ENCODE measurements around the gene HLF. TPM values are rescaled to one million over a fixed set of nuclear protein-coding genes. Genes with fewer than 3 reads are reported as not detected.

The HLF gene
- total RNA-seq, 2 donors from 2014 or later, result 26.5 to 34.9 TPM

GRCh38 chr17:55332296-55333041, 67.7 kb downstream of the HLF start:
- no peaks in the 10 kb centered on the region for H3K9me3 ChIP-seq
- H3K36me3 ChIP-seq, result no peaks in the 10 kb centered on the region
- no peak overlapping the region for H3K4me3 ChIP-seq
- intact Hi-C loops (cut with DNase I), result no loop called here
- no peak overlapping the region for H3K27ac ChIP-seq
- DNase-seq (ENCODE audit: low spot score), result no peak
- no peaks in the 10 kb centered on the region for H3K27me3 ChIP-seq (replicated peaks; ENCODE audit: insufficient read depth)
- WGBS, result 86% methylated on average over 15 of the region's 15 CpGs
- H3K4me1 ChIP-seq (replicated peaks), result no peaks in the 10 kb centered on the region
- TF ChIP-seq POLR2AphosphoS5 (IDR thresholded peaks at IDR 0.05) (no peak), POLR2A (IDR thresholded peaks at IDR 0.05) (no peak)
- TF ChIP-seq, protein P1, sequence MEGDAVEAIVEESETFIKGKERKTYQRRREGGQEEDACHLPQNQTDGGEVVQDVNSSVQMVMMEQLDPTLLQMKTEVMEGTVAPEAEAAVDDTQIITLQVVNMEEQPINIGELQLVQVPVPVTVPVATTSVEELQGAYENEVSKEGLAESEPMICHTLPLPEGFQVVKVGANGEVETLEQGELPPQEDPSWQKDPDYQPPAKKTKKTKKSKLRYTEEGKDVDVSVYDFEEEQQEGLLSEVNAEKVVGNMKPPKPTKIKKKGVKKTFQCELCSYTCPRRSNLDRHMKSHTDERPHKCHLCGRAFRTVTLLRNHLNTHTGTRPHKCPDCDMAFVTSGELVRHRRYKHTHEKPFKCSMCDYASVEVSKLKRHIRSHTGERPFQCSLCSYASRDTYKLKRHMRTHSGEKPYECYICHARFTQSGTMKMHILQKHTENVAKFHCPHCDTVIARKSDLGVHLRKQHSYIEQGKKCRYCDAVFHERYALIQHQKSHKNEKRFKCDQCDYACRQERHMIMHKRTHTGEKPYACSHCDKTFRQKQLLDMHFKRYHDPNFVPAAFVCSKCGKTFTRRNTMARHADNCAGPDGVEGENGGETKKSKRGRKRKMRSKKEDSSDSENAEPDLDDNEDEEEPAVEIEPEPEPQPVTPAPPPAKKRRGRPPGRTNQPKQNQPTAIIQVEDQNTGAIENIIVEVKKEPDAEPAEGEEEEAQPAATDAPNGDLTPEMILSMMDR (IDR thresholded peaks at IDR 0.05), result no peak

- no peak for DNase-seq (ENCODE audit: low spot score)
- 64% methylated on average over 4 of the region's 4 CpGs for whole genome bisulfite sequencing
- intact Hi-C loops (cut with DNase I), result no loop called here
These were observed 69.5 kb downstream of the HLF start for GRCh38 chr17:55334285-55334684.

DNA sequence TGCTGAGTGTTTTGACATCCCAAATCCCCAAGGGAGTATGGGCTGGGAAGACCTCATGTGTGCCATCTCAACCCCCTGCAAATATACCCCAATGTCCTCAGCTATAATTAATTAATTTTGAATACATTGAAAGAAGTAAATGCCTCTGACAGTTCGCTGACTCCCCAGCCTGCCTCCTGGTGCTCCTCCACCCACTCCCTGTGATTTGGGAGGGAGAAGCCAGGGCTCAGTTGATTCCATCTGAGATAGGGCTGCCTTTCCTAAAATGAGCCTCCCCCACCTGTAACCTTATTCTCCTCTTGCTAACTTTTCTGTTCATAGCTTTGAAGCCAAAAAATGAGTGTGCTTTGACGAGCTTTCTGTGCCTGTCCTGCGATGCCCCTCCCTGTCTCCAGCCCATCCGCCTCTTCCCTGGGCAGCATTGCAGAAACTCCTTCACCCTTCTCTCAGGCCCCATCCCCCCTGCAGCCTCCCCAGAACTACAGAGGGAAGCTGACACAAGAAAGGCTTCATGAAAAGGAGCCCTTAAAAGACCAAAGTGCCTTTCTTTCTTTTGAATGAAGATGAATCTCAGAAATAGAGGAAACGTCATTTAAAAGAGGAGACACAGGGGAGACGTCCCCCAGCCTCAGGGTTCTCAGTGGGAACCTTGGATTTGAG, 70.3 kb downstream of the HLF start:
- H3K4me1 ChIP-seq (replicated peaks), result no peaks in the 10 kb centered on the region
- no peak overlapping the region for H3K27ac ChIP-seq
- no peaks in the 10 kb centered on the region for H3K36me3 ChIP-seq
- no peaks in the 10 kb centered on the region for H3K9me3 ChIP-seq
- no peak for DNase-seq (ENCODE audit: low spot score)
- H3K4me3 ChIP-seq, result no peak overlapping the region
- TF ChIP-seq POLR2A (IDR thresholded peaks at IDR 0.05) (no peak), POLR2AphosphoS5 (IDR thresholded peaks at IDR 0.05) (no peak)
- TF ChIP-seq, protein P1 (IDR thresholded peaks at IDR 0.05), result no peak
- intact Hi-C loops (cut with DNase I), result no loop called here
- H3K27me3 ChIP-seq (replicated peaks; ENCODE audit: insufficient read depth), result no peaks in the 10 kb centered on the region
- 65% methylated on average over 6 of the region's 6 CpGs for WGBS

More at GRCh38 chr17:55334285-55334684, 69.5 kb downstream of the HLF start:
- no peak overlapping the region for H3K4me3 ChIP-seq
- H3K9me3 ChIP-seq, result no peaks in the 10 kb centered on the region
- H3K27me3 ChIP-seq (replicated peaks; ENCODE audit: insufficient read depth), result no peaks in the 10 kb centered on the region
- H3K4me1 ChIP-seq (replicated peaks), result no peaks in the 10 kb centered on the region
- TF ChIP-seq, protein P1 (IDR thresholded peaks at IDR 0.05), result no peak
- TF ChIP-seq POLR2A (IDR thresholded peaks at IDR 0.05) (no peak), POLR2AphosphoS5 (IDR thresholded peaks at IDR 0.05) (no peak)
- H3K27ac ChIP-seq, result no peak overlapping the region
- H3K36me3 ChIP-seq, result no peaks in the 10 kb centered on the region

- no peak for DNase-seq (ENCODE audit: low spot score)
- H3K36me3 ChIP-seq, result no peaks in the 10 kb centered on the region
- no peak overlapping the region for H3K4me3 ChIP-seq
- intact Hi-C loops (cut with DNase I), result no loop called here
- no peak for TF ChIP-seq POLR2A (IDR thresholded peaks at IDR 0.05)
- H3K27me3 ChIP-seq (replicated peaks; ENCODE audit: insufficient read depth), result no peaks in the 10 kb centered on the region
- H3K4me1 ChIP-seq (replicated peaks), result no peaks in the 10 kb centered on the region
- no peaks in the 10 kb centered on the region for H3K9me3 ChIP-seq
- H3K27ac ChIP-seq, result no peak overlapping the region
These were observed 70.9 kb downstream of the HLF start for GRCh38 chr17:55335625-55336024.

GRCh38 chr17:55336426-55336825, 71.7 kb downstream of the HLF start:
- intact Hi-C loops (cut with DNase I), result no loop called here
- Histone ChIP-seq H3K36me3 (no peaks in the 10 kb centered on the region), H3K9me3 (no peaks in the 10 kb centered on the region), H3K27me3 (replicated peaks; ENCODE audit: insufficient read depth) (no peaks in the 10 kb centered on the region), H3K4me1 (replicated peaks) (no peaks in the 10 kb centered on the region), H3K4me3 (no peak overlapping the region), H3K27ac (no peak overlapping the region)
- WGBS, result 98% methylated on average over 2 of the region's 2 CpGs
- no peak for DNase-seq (ENCODE audit: low spot score)
- TF ChIP-seq POLR2A (IDR thresholded peaks at IDR 0.05) (no peak), POLR2AphosphoS5 (IDR thresholded peaks at IDR 0.05) (no peak)
- TF ChIP-seq, protein P1 (IDR thresholded peaks at IDR 0.05), result no peak
